Measurements from ENCODE around the gene PLEKHG5.

GRCh38 chr1:6467224-6467623 lies 24.2 kb downstream of the PLEKHG5 start:
- TF ChIP-seq CTCF (IDR thresholded peaks at IDR 0.05 in 2 of 3, conservative IDR thresholded peaks at IDR 0.05 in 1 of 3; ENCODE audit: control insufficient read depth in 2 of 3, extremely low read depth in 1 of 3, insufficient read depth in 1 of 3, low read depth in 3 of 3, low read length in 3 of 3) = no peak
- no peak for TF ChIP-seq RAD21 (IDR thresholded peaks at IDR 0.05; ENCODE audit: insufficient read depth, low read depth, low read length)
- TF ChIP-seq MYC (IDR thresholded peaks at IDR 0.05; ENCODE audit: insufficient read depth, insufficient read length, insufficient replicate concordance, low read length, severe bottlenecking) = no peak
- TF ChIP-seq ZNF274 (IDR thresholded peaks at IDR 0.05; ENCODE audit: insufficient read depth, insufficient read length) = no peak
- no peak for TF ChIP-seq ZBTB11 (CRISPR knock-in tag; IDR thresholded peaks at IDR 0.05)
- no peak for TF ChIP-seq YY1 (IDR thresholded peaks at IDR 0.05; ENCODE audit: low read depth, low read length)
- TF ChIP-seq NBN (IDR thresholded peaks at IDR 0.05) = no peak
- TF ChIP-seq ETV6 (conservative IDR thresholded peaks at IDR 0.05 in 1 of 2, IDR thresholded peaks at IDR 0.05 in 1 of 2; ENCODE audit: borderline replicate concordance in 1 of 2, low read depth in 1 of 2) = no peak
- TF ChIP-seq SUPT20H (IDR thresholded peaks at IDR 0.05; ENCODE audit: borderline replicate concordance, control insufficient read depth, low read depth, low read length) = no peak
- no peak for TF ChIP-seq EZH2 (IDR thresholded peaks at IDR 0.05; ENCODE audit: borderline replicate concordance, control insufficient read depth, low read depth, low read length)

Data from GM12878 (cell line).